HCT116 (cell line): ENCODE measurements around the gene CHD1. TPM values are rescaled to one million over a fixed set of nuclear protein-coding genes. Genes with fewer than 3 reads are reported as not detected.

Experiments used
- ATAC-seq: fragments of 200-7000 bp; cut with Tn5 transposase; 2 replicates; pipeline ENCODE4 v1.9.1; 2020; ENCODE audit warnings: mild to moderate bottlenecking, moderate library complexity
- BruUV-seq: library from RNA; stranded (reverse); fragments of 400-500 nt; replicated peaks from 2 replicates; lab custom pipeline; 2021; lab: Mats Ljungman, UMichigan
- CTCF ChIA-PET: fragments of 300-600 bp; sonication (Branson Sonifier 250); formaldehyde crosslinking; loops from one replicate; lab custom pipeline; 2021; ENCODE audit warnings: antibody characterized with exemption; lab: Charles Lee
- POLR2A ChIA-PET: fragments of 300-600, 350-600 bp; sonication (Branson Sonifier 250); formaldehyde crosslinking; loops from one replicate; lab custom pipeline; 2021; ENCODE audit warnings: antibody characterized with exemption; lab: Charles Lee
- RAD21 ChIA-PET, 2 experiments: fragments of 300-600 bp; sonication (Branson Sonifier 250); formaldehyde crosslinking; loops; one replicate each; lab custom pipeline; 2023; ENCODE audit warnings: low total read pairs in 2 of 2; ENCODE audit not compliant: uncharacterized antibody in 2 of 2, unreplicated experiment in 2 of 2, low non-redundant PET in 1 of 2; lab: Charles Lee
- DNase-seq: peaks from one replicate; pipeline ENCODE4 v3.0.0-alpha.2; 2010; ENCODE audit warnings: low read depth, low spot score
- H2AFZ ChIP-seq: fragments of 200-600 bp; shearing (Covaris generic), sonication (generic); 2 replicates; pipeline ENCODE4 v1.6.1; 2017; ENCODE audit warnings: low read depth, mixed run types, mixed read lengths, antibody characterized with exemption, low read length; ENCODE audit not compliant: poor library complexity, severe bottlenecking
- H3K27ac ChIP-seq: 2 replicates; pipeline ENCODE4 v1.5.1; 2012; ENCODE audit warnings: low read depth, low read length
- H3K27me3 ChIP-seq: fragments of 200-600 bp; sonication (generic); 2 replicates; pipeline ENCODE4 v1.6.1; 2016; ENCODE audit warnings: mixed run types, low read length, mixed read lengths; ENCODE audit not compliant: insufficient read depth
- H3K36me3 ChIP-seq, 2 experiments: fragments of 200-500 bp in 1 of 2; fragments of 200-600 bp in 1 of 2; sonication (Bioruptor generic) in 1 of 2; sonication (generic) in 1 of 2; 2 replicates each; pipeline versions ENCODE4 v1.5.1 to v1.6.1; 2014 to 2016; ENCODE audit warnings: low read length in 2 of 2, inconsistent platforms in 1 of 2, mixed read lengths in 1 of 2, mixed run types in 1 of 2; ENCODE audit not compliant: insufficient read depth in 2 of 2, control insufficient read depth in 1 of 2
- H3K4me1 ChIP-seq, 2 experiments: fragments of 200-600 bp in 1 of 2; sonication (generic) in 1 of 2; 2 replicates each; pipeline versions ENCODE4 v1.5.1 to v1.6.1; 2012 to 2017; ENCODE audit warnings: low read length in 2 of 2, inconsistent platforms in 1 of 2, mild to moderate bottlenecking in 1 of 2, mixed read lengths in 1 of 2, mixed run types in 1 of 2, moderate library complexity in 1 of 2; ENCODE audit not compliant: insufficient read depth in 2 of 2, control insufficient read depth in 1 of 2
- H3K4me2 ChIP-seq: fragments of 200-600 bp; sonication (generic); 2 replicates; pipeline ENCODE4 v1.6.1; 2017; ENCODE audit warnings: mixed run types, low read length, mixed read lengths
- H3K4me3 ChIP-seq, 2 experiments: fragments of 200-600 bp in 1 of 2; sonication (generic) in 1 of 2; replicated peaks in 1 of 2; 2 replicates each; pipeline ENCODE4 v1.5.1; 2011 to 2016; ENCODE audit warnings: low read length in 2 of 2, control low read depth in 1 of 2, low read depth in 1 of 2, mild to moderate bottlenecking in 1 of 2, mixed read lengths in 1 of 2, mixed run types in 1 of 2
- H3K79me2 ChIP-seq: fragments of 200-600 bp; sonication (generic); 2 replicates; pipeline ENCODE4 v1.6.1; 2017; ENCODE audit warnings: mild to moderate bottlenecking, mixed run types, low read length, moderate library complexity, mixed read lengths; ENCODE audit not compliant: insufficient read depth
- H3K9ac ChIP-seq: fragments of 200-600 bp; sonication (generic); 2 replicates; pipeline ENCODE4 v1.6.1; 2016; ENCODE audit warnings: low read length, mixed read lengths
- H3K9me2 ChIP-seq: fragments of 200-600 bp; sonication (generic), shearing (Covaris generic); 2 replicates; pipeline ENCODE4 v1.6.1; 2017; ENCODE audit warnings: mixed run types, mild to moderate bottlenecking, moderate library complexity; ENCODE audit not compliant: insufficient read depth
- H3K9me3 ChIP-seq, 2 experiments: fragments of 200-500 bp in 1 of 2; fragments of 200-600 bp in 1 of 2; sonication (Bioruptor generic) in 1 of 2; sonication (generic) in 1 of 2; 2 replicates each; pipeline ENCODE4 v1.6.1; 2014 to 2017; ENCODE audit warnings: low read length in 2 of 2, mixed read lengths in 2 of 2, inconsistent platforms in 1 of 2, low read depth in 1 of 2, mild to moderate bottlenecking in 1 of 2, mixed run types in 1 of 2, moderate library complexity in 1 of 2; ENCODE audit not compliant: control insufficient read depth in 1 of 2, insufficient read depth in 1 of 2
- H4K20me1 ChIP-seq: fragments of 200-600 bp; sonication (generic), shearing (Covaris generic); 2 replicates; pipeline ENCODE4 v1.6.1; 2017; ENCODE audit warnings: mixed run types, mild to moderate bottlenecking, moderate library complexity; ENCODE audit not compliant: insufficient read depth
- ATF3 ChIP-seq: IDR thresholded peaks from 2 replicates; pipeline ENCODE4 v1.6.1; 2012
- CTCF ChIP-seq, 3 experiments: fragments of 200-600 bp in 1 of 3; sonication (generic) in 1 of 3; IDR thresholded peaks in 2 of 3; conservative IDR thresholded peaks in 1 of 3; 2 replicates each; pipeline ENCODE4 v1.5.1; 2012 to 2017; ENCODE audit warnings: low read depth in 2 of 3, low read length in 2 of 3, antibody characterized with exemption in 1 of 3, borderline replicate concordance in 1 of 3, control low read depth in 1 of 3, mild to moderate bottlenecking in 1 of 3, mixed read lengths in 1 of 3, mixed run types in 1 of 3, moderate library complexity in 1 of 3; ENCODE audit not compliant: insufficient read depth in 1 of 3
- EGR1 ChIP-seq: IDR thresholded peaks from 2 replicates; pipeline ENCODE4 v1.6.1; 2012; ENCODE audit warnings: low read depth
- EZH2 ChIP-seq: fragments of 200-600 bp; sonication (generic); IDR thresholded peaks from 2 replicates; pipeline ENCODE4 v1.6.1; 2017; ENCODE audit warnings: antibody characterized with exemption, mixed run types
- FOSL1 ChIP-seq: IDR thresholded peaks from 2 replicates; pipeline ENCODE4 v1.6.1; 2012; ENCODE audit warnings: low read depth
- JUND ChIP-seq: IDR thresholded peaks from 2 replicates; pipeline ENCODE4 v1.6.1; 2012
- POLR2AphosphoS5 ChIP-seq: IDR thresholded peaks from 2 replicates; pipeline ENCODE4 v1.6.1; 2011; ENCODE audit warnings: mild to moderate bottlenecking, low read depth, low read length, moderate library complexity
- RAD21 ChIP-seq: IDR thresholded peaks from 2 replicates; pipeline ENCODE4 v1.6.1; 2012; ENCODE audit warnings: low read depth, mild to moderate bottlenecking
- SIN3A ChIP-seq: IDR thresholded peaks from 2 replicates; pipeline ENCODE4 v1.6.1; 2012; ENCODE audit warnings: low read depth
- YY1 ChIP-seq: IDR thresholded peaks from 2 replicates; pipeline ENCODE4 v1.6.1; 2011; ENCODE audit warnings: low read length, low read depth, moderate library complexity, mild to moderate bottlenecking; ENCODE audit not compliant: insufficient replicate concordance; ENCODE audit errors: extremely low read depth
- ZBTB33 ChIP-seq: IDR thresholded peaks from 2 replicates; pipeline ENCODE4 v1.6.1; 2011; ENCODE audit warnings: mild to moderate bottlenecking, low read length, moderate library complexity; ENCODE audit not compliant: insufficient replicate concordance; ENCODE audit errors: extremely low read depth
- ZFX ChIP-seq: fragments of 450-650 bp; IDR thresholded peaks from 2 replicates; pipeline ENCODE4 v1.6.1; 2017
- ZNF274 ChIP-seq: fragments of 200-500 bp; sonication (Bioruptor generic); IDR thresholded peaks from 2 replicates; pipeline ENCODE4 v1.6.1; 2014; ENCODE audit warnings: mild to moderate bottlenecking, low read depth, low read length, inconsistent platforms
- intact Hi-C: fragments of 100-400 bp; cut with micrococcal nuclease; formaldehyde crosslinking; loops from 2 replicates; pipeline ENCODE4 v1.10.0; 2022
- total RNA-seq: library from RNA; stranded (reverse); gene quantifications from one replicate; pipeline ENCODE4 v1.2.1, GENCODE V29; 2021; ENCODE audit not compliant: unreplicated experiment

CHD1 gene
- total RNA-seq, 1 experiment from 2014 or later = 43.9 TPM

- H3K4me1 ChIP-seq = no peaks in the 10 kb centered on the region
- RAD21 ChIA-PET = no interaction called here
- H2AFZ ChIP-seq = no peak overlapping the region
- peaks cover 30 to 54% of the 10 kb centered on the region in 2 experiments for H3K36me3 ChIP-seq
- no peak for DNase-seq
- H3K79me2 ChIP-seq = peaks cover 44% of the 10 kb centered on the region
- no peaks in the 10 kb centered on the region for H3K27me3 ChIP-seq
- H4K20me1 ChIP-seq = peaks cover 3% of the 10 kb centered on the region; the same call in 1 of the 2 replicates
- no TSS peak for BruUV-seq
- ATAC-seq = no peak
- POLR2A ChIA-PET = no interaction called here
- intact Hi-C loops = no loop called here
- no peaks in the 10 kb centered on the region for H3K9me2 ChIP-seq
- no peak overlapping the region for H3K27ac ChIP-seq
- H3K4me3 ChIP-seq = no peak overlapping the region
- H3K9ac ChIP-seq = no peak overlapping the region
- no peak overlapping the region for H3K4me2 ChIP-seq
- no peak for TF ChIP-seq ZNF274
- TF ChIP-seq EGR1 = no peak
- TF ChIP-seq ATF3 = no peak
- TF ChIP-seq EZH2 = no peak
- no peak for TF ChIP-seq YY1
- TF ChIP-seq JUND = no peak
- TF ChIP-seq CTCF (IDR thresholded peaks at IDR 0.05 in 2 of 3, conservative IDR thresholded peaks at IDR 0.05 in 1 of 3; ENCODE audit: borderline replicate concordance in 1 of 3, insufficient read depth in 1 of 3, low read depth in 2 of 3, low read length in 2 of 3) = no peak
- TF ChIP-seq ZFX = no peak
- CTCF ChIA-PET = no interaction called here
- H3K9me3 ChIP-seq = no peaks in the 10 kb centered on the region
Measured at GRCh38 chr5:98891591-98891990, 37.2 kb downstream of the CHD1 start.

- ATAC-seq = no peak
- Histone ChIP-seq H3K9me3 (no peaks in the 10 kb centered on the region), H4K20me1 (peaks cover 4% of the 10 kb centered on the region; the same call in 1 of the 2 replicates), H3K4me1 (no peaks in the 10 kb centered on the region), H3K27me3 (no peaks in the 10 kb centered on the region), H3K9me2 (no peaks in the 10 kb centered on the region), H2AFZ (no peak overlapping the region), H3K79me2 (peaks cover 38% of the 10 kb centered on the region), H3K27ac (no peak overlapping the region; the same call in 1 of the 2 replicates), H3K4me3 (no peak overlapping the region), H3K36me3 (peaks cover 53 to 56% of the 10 kb centered on the region in 2 experiments), H3K9ac (no peak overlapping the region), H3K4me2 (no peak overlapping the region)
- DNase-seq = no peak
- intact Hi-C loops = no loop called here
- RAD21 ChIA-PET = no interaction called here
- CTCF ChIA-PET = interaction anchor here (0.9 kb wide), 1 partner anchor 152 kb away, joined by 3 read pairs; no protein-coding TSS in a partner anchor
- BruUV-seq = no TSS peak
- POLR2A ChIA-PET = interaction anchor here (1.0 kb wide), 1 partner anchor 11 kb away, joined by 3 read pairs; no protein-coding TSS in a partner anchor
- no peak for TF ChIP-seq FOSL1
- TF ChIP-seq SIN3A = no peak
- TF ChIP-seq ZBTB33 = no peak
- no peak for TF ChIP-seq POLR2AphosphoS5
- TF ChIP-seq RAD21 = no peak
- TF ChIP-seq CTCF (IDR thresholded peaks at IDR 0.05 in 2 of 3, conservative IDR thresholded peaks at IDR 0.05 in 1 of 3; ENCODE audit: borderline replicate concordance in 1 of 3, insufficient read depth in 1 of 3, low read depth in 2 of 3, low read length in 2 of 3) = no peak
- no peak for TF ChIP-seq EGR1
Measured at GRCh38 chr5:98880598-98880997, 48.2 kb downstream of the CHD1 start.
